GM12878 (cell line): ENCODE results near the gene NHSL1. TPM values are rescaled to one million over a fixed set of nuclear protein-coding genes. Genes with fewer than 3 reads are reported as not detected.

Experiments used
- ATAC-seq: fragments of 200-7000 bp; cut with Tn5 transposase; 3 replicates; pipeline ENCODE4 v1.9.1; 2020; ENCODE audit warnings: mild to moderate bottlenecking, moderate library complexity
- BruUV-seq: library from RNA; stranded (reverse); fragments of 400-500 nt; replicated peaks from 2 replicates; lab custom pipeline; 2021; lab: Mats Ljungman, UMichigan
- CTCF ChIA-PET: fragments of 300-600 bp; sonication (Branson Sonifier 250); formaldehyde crosslinking; extraction: SDS; loops from one replicate; lab custom pipeline; 2021; ENCODE audit warnings: inconsistent platforms; lab: Yijun Ruan, JAX
- POLR2A ChIA-PET: fragments of 350-600 bp; formaldehyde crosslinking; extraction: SDS; loops from one replicate; lab custom pipeline; 2021; ENCODE audit warnings: inconsistent platforms; lab: Charles Lee
- RAD21 ChIA-PET: fragments of 300-600 bp; sonication (Branson Sonifier 250); formaldehyde crosslinking; loops from one replicate; lab custom pipeline; 2023; ENCODE audit warnings: antibody characterized with exemption; ENCODE audit not compliant: unreplicated experiment; lab: Charles Lee
- SMC1A ChIA-PET: fragments of 300-600 bp; sonication (Branson Sonifier 250); formaldehyde crosslinking; loops from one replicate; lab custom pipeline; 2023; ENCODE audit not compliant: unreplicated experiment, uncharacterized antibody; lab: Charles Lee
- DNase-seq: peaks from one replicate; pipeline ENCODE4 v3.0.0-alpha.2; 2011; ENCODE audit warnings: low read depth, low spot score
- FAIRE-seq: peaks from 3 replicates; lab custom pipeline; 2011; peaks lifted over from hg19 to GRCh38; lab: Jason Lieb, UNC
- H2AFZ ChIP-seq: 2 replicates; pipeline ENCODE4 v1.6.0; 2011; ENCODE audit warnings: low read depth, low read length, control low read depth; ENCODE audit not compliant: control insufficient read depth
- H3K27ac ChIP-seq: 2 replicates; pipeline ENCODE4 v1.5.1; 2011; ENCODE audit warnings: control low read depth; ENCODE audit not compliant: control insufficient read depth, insufficient read depth
- H3K27me3 ChIP-seq, 2 experiments: replicated peaks in 1 of 2; 2 replicates each; pipeline versions ENCODE4 v1.6.0 to v1.6.1; 2011; ENCODE audit warnings: low read length in 1 of 2; ENCODE audit not compliant: control insufficient read depth in 2 of 2, insufficient read depth in 2 of 2
- H3K36me3 ChIP-seq, 2 experiments: 2 replicates each; pipeline ENCODE4 v1.5.1; 2011; ENCODE audit warnings: low read length in 1 of 2; ENCODE audit not compliant: control insufficient read depth in 2 of 2, insufficient read depth in 2 of 2
- H3K4me1 ChIP-seq: 2 replicates; pipeline ENCODE4 v1.6.1; 2011; ENCODE audit warnings: mild to moderate bottlenecking, low read length, moderate library complexity, mixed read lengths; ENCODE audit not compliant: control insufficient read depth, insufficient read depth
- H3K4me2 ChIP-seq: 2 replicates; pipeline ENCODE4 v1.6.0; 2011; ENCODE audit warnings: control low read depth; ENCODE audit not compliant: control insufficient read depth, insufficient read depth
- H3K4me3 ChIP-seq: fragments of 200-600 bp; sonication (generic); 2 replicates; pipeline ENCODE4 v1.5.1; 2016
- H3K79me2 ChIP-seq: 2 replicates; pipeline ENCODE4 v1.6.0; 2011; ENCODE audit warnings: low read length; ENCODE audit not compliant: control insufficient read depth, insufficient read depth
- H3K9ac ChIP-seq: 2 replicates; pipeline ENCODE4 v1.8.0; 2011; ENCODE audit warnings: low read length, control low read depth, mixed read lengths; ENCODE audit not compliant: control insufficient read depth, insufficient read depth
- H3K9me3 ChIP-seq: replicated peaks from 3 replicates; pipeline ENCODE4 v1.5.1; 2011; ENCODE audit warnings: mild to moderate bottlenecking, low read length; ENCODE audit not compliant: control insufficient read depth, insufficient read depth
- H4K20me1 ChIP-seq: 2 replicates; pipeline ENCODE4 v1.6.0; 2011; ENCODE audit not compliant: control insufficient read depth, insufficient read depth
- BCL3 ChIP-seq: IDR thresholded peaks from 2 replicates; pipeline ENCODE4 v1.6.1; 2011; ENCODE audit warnings: borderline replicate concordance, low read depth, mild to moderate bottlenecking, moderate library complexity, low read length; ENCODE audit not compliant: insufficient read depth, poor library complexity, severe bottlenecking
- ETV6 ChIP-seq, 2 experiments: fragments of 450-650 bp in 1 of 2; IDR thresholded peaks in 1 of 2; conservative IDR thresholded peaks in 1 of 2; 2 replicates each; pipeline ENCODE4 v1.6.1; 2014; ENCODE audit warnings: antibody characterized with exemption in 1 of 2, borderline replicate concordance in 1 of 2, low read depth in 1 of 2, mild to moderate bottlenecking in 1 of 2, moderate library complexity in 1 of 2
- HCFC1 ChIP-seq: fragments of 150-350 bp; IDR thresholded peaks from 2 replicates; pipeline ENCODE4 v1.6.1; 2014; ENCODE audit warnings: low read length
- IRF4 ChIP-seq: IDR thresholded peaks from 2 replicates; pipeline ENCODE4 v1.6.1; 2011; ENCODE audit warnings: low read depth, low read length
- LARP7 ChIP-seq: fragments of 450-650 bp; IDR thresholded peaks from 2 replicates; pipeline ENCODE4 v1.6.1; 2017; ENCODE audit warnings: mild to moderate bottlenecking
- SIX5 ChIP-seq: IDR thresholded peaks from 2 replicates; pipeline ENCODE4 v1.6.1; 2011; ENCODE audit warnings: mild to moderate bottlenecking, low read depth, low read length, moderate library complexity; ENCODE audit not compliant: severe bottlenecking
- SP1 ChIP-seq: IDR thresholded peaks from one replicate; pipeline ENCODE4 v1.6.1; 2011; ENCODE audit warnings: low read depth, low read length
- SUPT20H ChIP-seq: IDR thresholded peaks from 2 replicates; pipeline ENCODE4 v1.6.1; 2011; ENCODE audit warnings: low read depth, mild to moderate bottlenecking, low read length, moderate library complexity, borderline replicate concordance; ENCODE audit not compliant: control insufficient read depth
- TARDBP ChIP-seq: IDR thresholded peaks from 2 replicates; pipeline ENCODE4 v1.6.1; 2016; ENCODE audit warnings: borderline replicate concordance
- WGBS: methylation state at CpG from one replicate; pipeline ENCODE4 v1.1.6; 2016; ENCODE audit warnings: low lambda C conversion rate; ENCODE audit not compliant: insufficient replicate concordance, insufficient coverage; ENCODE audit errors: missing lambda C conversion rate; 5-methylcytosine and 5-hydroxymethylcytosine counted together
- in situ Hi-C: fragments of 300-500 bp; cut with MboI; formaldehyde crosslinking; loops from 9 replicates; pipeline ENCODE4 v1.14.3; 2018; ENCODE audit warnings: mixed read lengths
- intact Hi-C: fragments of 100-400 bp; cut with micrococcal nuclease; formaldehyde crosslinking; loops from one replicate; pipeline ENCODE4 v1.14.2; 2022; ENCODE audit not compliant: unreplicated experiment
- polyA plus RNA-seq, 11 experiments: library from polyadenylated mRNA; depleted of rRNA in 4 of 11; unstranded in 6 of 11; stranded (reverse) in 5 of 11; fragments of >200 nt; fragmentation: Nextera tagmentation in 4 of 11; fragmentation: Illumina TruSeq in 1 of 11; extraction: Ambion mirVana in 4 of 11; extraction: Trizol in 1 of 11; gene quantifications; 1 replicate in 1 of 11; 2 replicates in 10 of 11; pipeline versions ENCODE4 v1.2.1 to v1.2.3, GENCODE V29; 2011 to 2016; ENCODE audit warnings: inconsistent platforms in 2 of 11, missing spikeins in 2 of 11, low read depth in 1 of 11
- total RNA-seq, 4 experiments: library from RNA; depleted of rRNA in 3 of 4; stranded (reverse); fragments of >200 nt in 3 of 4; fragmentation: Illumina TruSeq in 1 of 4; extraction: Trizol in 1 of 4; gene quantifications; 2 replicates each; pipeline versions ENCODE4 v1.2.1 to v1.2.3, GENCODE V29; 2013 to 2021
- TF ChIP-seq, protein P1 (sequence below): fragments of 450-650 bp; formaldehyde crosslinking; IDR thresholded peaks from 2 replicates; pipeline ENCODE4 v1.5.0; 2022; ENCODE audit warnings: mild to moderate bottlenecking, missing genetic modification characterization
- TF ChIP-seq, protein P2 (sequence below): fragments of 450-650 bp; IDR thresholded peaks from 2 replicates; pipeline ENCODE4 v1.6.1; 2017; ENCODE audit warnings: borderline replicate concordance

Gene NHSL1
- total and polyA plus RNA-seq, 10 of the 15 experiments (the other 5 are each of a cell fraction or from before 2014, with no cell fraction given): 0.26 to 14.1 (median 0.90) TPM

DNA sequence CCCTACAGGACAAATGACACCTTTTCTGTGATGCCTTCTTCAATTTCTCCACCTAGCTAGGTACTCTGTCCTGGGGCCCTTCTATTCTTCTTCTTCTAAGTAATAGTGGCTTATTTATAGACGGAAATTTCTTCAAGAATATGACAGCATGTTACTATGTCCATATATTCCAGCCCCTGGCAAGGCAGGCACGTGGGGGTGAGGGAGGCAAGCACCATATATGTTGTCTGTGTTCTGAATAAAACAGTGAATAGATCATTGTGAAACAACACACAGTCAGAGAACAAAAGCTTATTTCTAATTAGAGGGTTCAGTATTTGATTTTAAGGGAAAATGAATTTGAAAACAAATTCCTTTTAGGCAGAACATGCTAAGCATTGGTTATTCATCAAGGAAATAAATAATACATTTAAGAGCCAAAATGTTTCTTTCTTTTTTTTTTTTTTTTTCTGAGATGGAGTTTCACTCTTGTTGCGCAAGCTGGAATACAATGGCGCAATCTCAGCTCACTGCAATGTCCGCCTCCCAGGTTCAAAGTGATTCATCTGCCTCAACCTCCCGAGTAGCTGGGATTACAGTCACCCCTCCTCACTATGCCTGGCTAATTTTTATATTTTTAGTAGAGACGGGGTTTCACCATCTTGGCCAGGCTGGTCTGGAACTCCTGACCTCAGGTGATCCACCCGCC is 89.1 kb downstream of the NHSL1 start (continued):
- TF ChIP-seq, protein P1, sequence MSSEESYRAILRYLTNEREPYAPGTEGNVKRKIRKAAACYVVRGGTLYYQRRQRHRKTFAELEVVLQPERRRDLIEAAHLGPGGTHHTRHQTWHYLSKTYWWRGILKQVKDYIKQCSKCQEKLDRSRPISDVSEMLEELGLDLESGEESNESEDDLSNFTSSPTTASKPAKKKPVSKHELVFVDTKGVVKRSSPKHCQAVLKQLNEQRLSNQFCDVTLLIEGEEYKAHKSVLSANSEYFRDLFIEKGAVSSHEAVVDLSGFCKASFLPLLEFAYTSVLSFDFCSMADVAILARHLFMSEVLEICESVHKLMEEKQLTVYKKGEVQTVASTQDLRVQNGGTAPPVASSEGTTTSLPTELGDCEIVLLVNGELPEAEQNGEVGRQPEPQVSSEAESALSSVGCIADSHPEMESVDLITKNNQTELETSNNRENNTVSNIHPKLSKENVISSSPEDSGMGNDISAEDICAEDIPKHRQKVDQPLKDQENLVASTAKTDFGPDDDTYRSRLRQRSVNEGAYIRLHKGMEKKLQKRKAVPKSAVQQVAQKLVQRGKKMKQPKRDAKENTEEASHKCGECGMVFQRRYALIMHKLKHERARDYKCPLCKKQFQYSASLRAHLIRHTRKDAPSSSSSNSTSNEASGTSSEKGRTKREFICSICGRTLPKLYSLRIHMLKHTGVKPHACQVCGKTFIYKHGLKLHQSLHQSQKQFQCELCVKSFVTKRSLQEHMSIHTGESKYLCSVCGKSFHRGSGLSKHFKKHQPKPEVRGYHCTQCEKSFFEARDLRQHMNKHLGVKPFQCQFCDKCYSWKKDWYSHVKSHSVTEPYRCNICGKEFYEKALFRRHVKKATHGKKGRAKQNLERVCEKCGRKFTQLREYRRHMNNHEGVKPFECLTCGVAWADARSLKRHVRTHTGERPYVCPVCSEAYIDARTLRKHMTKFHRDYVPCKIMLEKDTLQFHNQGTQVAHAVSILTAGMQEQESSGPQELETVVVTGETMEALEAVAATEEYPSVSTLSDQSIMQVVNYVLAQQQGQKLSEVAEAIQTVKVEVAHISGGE: no peak

- no peak overlapping the region for H3K27ac ChIP-seq
- SMC1A ChIA-PET: interaction anchor here (1.0 to 4.4 kb wide), 5 partner anchors 9 to 290 kb away, joined by 3 to 34 read pairs (median 4); partner anchors contain the start of gene NHSL1
- H3K27me3 ChIP-seq: no peaks in the 10 kb centered on the region
- in situ Hi-C loops (no loop called here), intact Hi-C loops (no loop called here)
- ATAC-seq (no peak), FAIRE-seq (no peak), DNase-seq (no peak)
- H3K36me3 ChIP-seq: peaks cover 1 to 3% of the 10 kb centered on the region in 2 experiments; a peak in 3 of 4 replicates
- H2AFZ ChIP-seq: no peak overlapping the region
- H3K4me2 ChIP-seq: no peak overlapping the region
- no peaks in the 10 kb centered on the region for H4K20me1 ChIP-seq
- no TSS peak for BruUV-seq
- H3K9me3 ChIP-seq: no peaks in the 10 kb centered on the region
- H3K4me1 ChIP-seq: peaks cover 7% of the 10 kb centered on the region; the same call in 1 of the 2 replicates
- POLR2A ChIA-PET: no interaction called here
- RAD21 ChIA-PET: interaction anchor here (1.2 kb wide), 1 partner anchor 10 kb away, joined by 3 read pairs; no protein-coding TSS in a partner anchor
- no peaks in the 10 kb centered on the region for H3K79me2 ChIP-seq
- H3K9ac ChIP-seq: no peak overlapping the region
- WGBS: 84% methylated on average over 2 of the region's 2 CpGs
- CTCF ChIA-PET: interaction anchor here (1.0 to 4.2 kb wide), 5 partner anchors 9 to 119 kb away, joined by 3 to 32 read pairs (median 4); no protein-coding TSS in a partner anchor
- H3K4me3 ChIP-seq: no peak overlapping the region
- TF ChIP-seq HCFC1 (no peak), SUPT20H (no peak), ETV6 (conservative IDR thresholded peaks at IDR 0.05 in 1 of 2, IDR thresholded peaks at IDR 0.05 in 1 of 2; ENCODE audit: borderline replicate concordance in 1 of 2, low read depth in 1 of 2) (no peak), SP1 (no peak), SIX5 (no peak), LARP7 (no peak), TARDBP (no peak), IRF4 (no peak), BCL3 (no peak)
- TF ChIP-seq, protein P1: no peak
- TF ChIP-seq, protein P2, sequence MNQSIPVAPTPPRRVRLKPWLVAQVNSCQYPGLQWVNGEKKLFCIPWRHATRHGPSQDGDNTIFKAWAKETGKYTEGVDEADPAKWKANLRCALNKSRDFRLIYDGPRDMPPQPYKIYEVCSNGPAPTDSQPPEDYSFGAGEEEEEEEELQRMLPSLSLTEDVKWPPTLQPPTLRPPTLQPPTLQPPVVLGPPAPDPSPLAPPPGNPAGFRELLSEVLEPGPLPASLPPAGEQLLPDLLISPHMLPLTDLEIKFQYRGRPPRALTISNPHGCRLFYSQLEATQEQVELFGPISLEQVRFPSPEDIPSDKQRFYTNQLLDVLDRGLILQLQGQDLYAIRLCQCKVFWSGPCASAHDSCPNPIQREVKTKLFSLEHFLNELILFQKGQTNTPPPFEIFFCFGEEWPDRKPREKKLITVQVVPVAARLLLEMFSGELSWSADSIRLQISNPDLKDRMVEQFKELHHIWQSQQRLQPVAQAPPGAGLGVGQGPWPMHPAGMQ: no peak
These were observed 92.9 kb downstream of the NHSL1 start for GRCh38 chr6:138406443-138406842.
